GM18507 (cell line): ENCODE results near the gene POLR3GL.
A peak's percentile ranks its signal among the peaks of the same experiment; 100 is the strongest.
"Not testable (repeated sequence)": the region's sequence is repeated elsewhere in the genome, so short reads cannot be mapped to it uniquely, and the experiment has no call there.

Experiments used
- DNase-seq: peaks from one replicate; pipeline ENCODE4 v3.0.0; 2011; ENCODE audit warnings: low read depth; ENCODE audit not compliant: insufficient read length; ENCODE audit errors: extremely low spot score
- FAIRE-seq: peaks from 2 replicates; lab custom pipeline; 2011; peaks lifted over from hg19 to GRCh38; lab: Jason Lieb, UNC

Gene POLR3GL, protein sequence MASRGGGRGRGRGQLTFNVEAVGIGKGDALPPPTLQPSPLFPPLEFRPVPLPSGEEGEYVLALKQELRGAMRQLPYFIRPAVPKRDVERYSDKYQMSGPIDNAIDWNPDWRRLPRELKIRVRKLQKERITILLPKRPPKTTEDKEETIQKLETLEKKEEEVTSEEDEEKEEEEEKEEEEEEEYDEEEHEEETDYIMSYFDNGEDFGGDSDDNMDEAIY

GRCh38 chr1:145964328-145965118 lies at the start of gene POLR3GL, which contains the start of gene ANKRD34A:
POLR3GL (plus strand) TSS chr1:145964690; CDS start chr1:145974866, 10,176 bp downstream.
ANKRD34A (minus strand) TSS chr1:145964575; CDS start chr1:145961759, 2,816 bp downstream.
- DNase-seq = peak; percentile 76
- FAIRE-seq = peak; percentile 99

GRCh38 chr1:145916745-145917144 lies 47.7 kb upstream of the POLR3GL start:
- DNase-seq = no peak
- no peak for FAIRE-seq

GRCh38 chr1:145917595-145917994 lies 46.9 kb upstream of the POLR3GL start:
- no peak for FAIRE-seq

DNA sequence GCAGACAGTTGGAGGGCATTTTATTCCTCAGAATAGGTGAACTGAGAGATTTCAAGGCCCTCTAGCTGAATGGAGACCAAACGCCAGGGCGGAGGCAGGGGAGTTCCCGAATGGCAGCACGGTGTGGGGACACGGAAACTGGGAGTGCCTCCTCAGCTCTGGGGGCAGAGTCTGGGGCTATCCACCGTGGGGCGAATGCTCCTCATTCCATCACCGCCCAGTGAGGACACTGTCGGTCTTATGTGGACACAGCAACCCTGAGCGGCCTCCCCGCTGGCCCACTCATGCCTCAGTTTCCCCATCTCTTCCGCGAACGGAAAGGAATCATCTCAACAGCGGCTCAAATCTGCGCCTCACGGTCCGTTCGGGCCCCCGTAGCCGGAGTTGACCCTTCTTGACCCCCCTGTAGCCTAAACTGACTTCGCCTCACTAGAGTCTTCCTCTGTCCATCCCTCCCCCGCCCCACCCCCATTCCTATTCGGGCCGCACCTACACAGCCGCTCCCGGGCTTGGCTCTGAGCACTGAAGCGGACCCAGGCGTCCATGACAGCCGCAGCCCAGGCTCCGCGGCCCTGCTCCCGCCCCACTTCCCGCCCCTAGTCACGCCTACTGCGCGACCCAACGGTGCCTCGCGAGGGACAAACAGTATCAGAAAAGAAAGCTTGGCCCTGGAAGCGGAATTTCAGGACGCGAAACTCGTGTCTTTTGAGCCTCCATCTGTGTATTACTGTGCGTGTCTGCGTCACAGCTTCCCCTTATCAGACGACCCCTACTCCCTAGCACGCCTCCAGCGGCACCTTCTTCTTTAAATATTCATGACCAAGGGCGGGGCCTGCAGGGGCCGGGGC lies 46.1 kb upstream of the POLR3GL start, which contains the start of gene PEX11B:
PEX11B (minus strand) TSS at position 574 of the 848 bp plus-strand sequence; CDS start at position 545, 29 bp downstream.
- peak; percentile 89 for FAIRE-seq

More at GRCh38 chr1:145917595-145917994, 46.9 kb upstream of the POLR3GL start:
- no peak for DNase-seq

GRCh38 chr1:145918992-145919939 lies 45.2 kb upstream of the POLR3GL start:
- no peak for DNase-seq
- no peak for FAIRE-seq

More for the DNA sequence above, 46.1 kb upstream of the POLR3GL start, which contains the start of gene PEX11B:
- DNase-seq = peak; percentile 85

DNA sequence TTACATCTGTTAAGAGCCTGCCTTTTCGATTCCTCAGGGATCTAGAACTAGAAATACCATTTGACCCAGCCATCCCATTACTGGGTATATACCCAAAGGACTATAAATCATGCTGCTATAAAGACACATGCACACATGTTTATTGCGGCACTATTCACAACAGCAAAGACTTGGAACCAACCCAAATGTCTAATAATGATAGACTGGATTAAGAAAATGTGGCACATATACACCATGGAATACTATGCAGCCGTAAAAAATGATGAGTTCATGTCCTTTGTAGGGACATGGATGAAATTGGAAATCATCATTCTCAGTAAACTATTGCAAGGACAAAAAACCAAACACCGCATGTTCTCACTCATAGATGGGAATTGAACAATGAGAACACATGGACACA lies 44.2 kb upstream of the POLR3GL start:
- DNase-seq, FAIRE-seq: not testable (repeated sequence)

- no peak for DNase-seq
- FAIRE-seq = no peak
Observed at GRCh38 chr1:145922266-145922665, 42.2 kb upstream of the POLR3GL start.

- DNase-seq (no peak), FAIRE-seq (no peak)
Observed at GRCh38 chr1:145926686-145927062, 37.8 kb upstream of the POLR3GL start.

DNA sequence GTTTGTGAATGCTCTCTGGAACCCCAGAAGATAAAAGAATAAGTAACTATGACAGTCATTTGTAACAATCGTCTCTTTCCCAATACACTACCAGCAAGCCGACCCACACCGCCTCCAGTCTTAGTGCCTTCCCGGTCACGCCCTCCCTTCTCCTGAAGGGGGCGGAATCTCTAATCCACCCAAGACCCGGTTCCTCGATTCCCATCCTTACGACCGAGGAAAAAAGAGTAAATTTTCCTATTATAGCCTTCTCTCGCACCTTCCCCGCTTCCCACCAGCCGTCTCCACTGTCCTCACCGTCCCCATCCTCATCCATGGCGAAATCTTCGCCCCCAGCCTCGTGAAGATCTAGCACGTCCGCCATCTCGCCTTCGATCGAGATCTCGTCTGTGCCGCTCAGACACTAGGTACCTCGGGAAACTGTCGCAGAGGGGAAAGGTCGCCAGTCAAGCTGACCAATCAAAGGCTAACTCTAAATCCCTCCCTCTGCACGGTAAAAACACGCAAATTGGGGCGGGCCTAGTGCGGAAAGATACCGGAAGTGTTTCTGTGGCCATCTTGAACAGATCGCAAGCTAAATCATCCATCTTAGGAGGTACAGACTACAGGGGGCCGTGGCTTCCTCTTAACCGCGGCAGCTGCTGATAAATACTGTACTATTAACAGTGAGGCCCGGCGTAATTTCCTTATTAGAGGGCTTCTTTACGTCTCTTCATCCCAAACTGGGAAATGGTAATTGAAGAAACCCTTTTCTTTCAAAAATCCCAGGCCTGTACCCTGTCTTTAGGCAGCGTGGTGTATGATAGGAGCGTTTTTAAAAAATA lies 37.2 kb upstream of the POLR3GL start, which contains the start of gene RBM8A:
RBM8A (minus strand) TSS at position 422 of the 824 bp plus-strand sequence; CDS start at position 364, 58 bp downstream.
- FAIRE-seq (peak; percentile 96), DNase-seq (peak; percentile 58)

GRCh38 chr1:145927916-145928643 lies 36.4 kb upstream of the POLR3GL start:
- no peak for DNase-seq
- FAIRE-seq = no peak

- DNase-seq, FAIRE-seq: not testable (repeated sequence)
Observed at GRCh38 chr1:145932522-145933009, 31.9 kb upstream of the POLR3GL start.

GRCh38 chr1:145935708-145936107 lies 28.8 kb upstream of the POLR3GL start:
- DNase-seq (no peak), FAIRE-seq (no peak)

DNA sequence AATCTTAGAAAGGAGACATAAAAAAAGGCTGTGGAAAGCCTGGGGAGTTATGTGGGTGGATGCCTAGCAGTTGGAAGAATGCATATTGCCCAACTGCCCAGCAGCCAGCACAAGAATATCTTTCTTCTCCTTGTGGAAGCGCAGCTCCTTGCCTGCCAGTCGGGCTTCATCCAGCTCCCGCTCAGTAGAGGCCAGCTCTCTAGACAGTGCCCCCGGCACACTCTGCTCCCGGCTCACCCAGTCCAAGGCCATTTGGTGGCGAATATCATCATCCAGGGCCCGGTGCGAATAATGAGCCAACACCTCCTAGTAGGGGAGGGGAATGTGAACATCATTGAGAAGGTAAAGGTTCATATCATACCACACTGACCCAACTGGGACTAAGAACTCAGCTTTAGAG lies 28.2 kb upstream of the POLR3GL start:
- FAIRE-seq = no peak

GRCh38 chr1:145937436-145937835 lies 27.1 kb upstream of the POLR3GL start:
- no peak for FAIRE-seq

More for the DNA sequence above, 28.2 kb upstream of the POLR3GL start:
- no peak for DNase-seq

GRCh38 chr1:145942405-145942804 lies 22.1 kb upstream of the POLR3GL start:
- DNase-seq (no peak), FAIRE-seq (no peak)

More at GRCh38 chr1:145937436-145937835, 27.1 kb upstream of the POLR3GL start:
- DNase-seq = no peak

DNA sequence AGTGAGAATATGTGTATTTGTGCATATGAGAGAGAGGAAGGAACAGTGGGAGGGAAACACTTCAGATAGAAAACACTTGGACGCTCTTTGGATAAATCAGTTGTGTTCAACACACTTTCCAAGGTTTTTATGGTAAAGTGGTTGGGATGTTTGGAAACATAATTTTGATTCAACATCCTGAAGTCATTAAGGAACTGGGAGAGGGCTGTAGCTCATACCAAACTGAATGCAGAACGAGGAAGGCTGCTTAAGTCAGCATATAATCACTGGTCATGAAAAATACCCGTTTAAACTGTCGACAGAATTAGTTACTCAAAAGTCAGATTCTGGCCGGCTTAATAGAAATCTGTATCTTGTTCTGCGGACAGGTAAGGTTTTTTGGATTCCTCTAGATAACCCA lies 21.6 kb upstream of the POLR3GL start:
- DNase-seq = no peak
- FAIRE-seq = no peak

GRCh38 chr1:145944532-145944931 lies 20.0 kb upstream of the POLR3GL start:
- FAIRE-seq = no peak
- no peak for DNase-seq
